Mesenchymal stem cell (in vitro differentiated cells and primary cell): ENCODE results near the gene SBK1.

Experiments used
- DNase-seq: peaks from one replicate; pipeline ENCODE4 v3.0.0-alpha.2; 2013
- H2AFZ ChIP-seq: one replicate; pipeline ENCODE4 v1.6.1; 2013; ENCODE audit warnings: low read depth, mild to moderate bottlenecking, control low read depth, inconsistent platforms, low read length, moderate library complexity
- H2AK5ac ChIP-seq: 2 replicates; pipeline ENCODE4 v1.6.1; 2013; ENCODE audit warnings: low read length, moderate library complexity, mild to moderate bottlenecking, inconsistent platforms; ENCODE audit not compliant: severe bottlenecking
- H2BK120ac ChIP-seq: one replicate; pipeline ENCODE4 v1.6.1; 2013; ENCODE audit warnings: low read depth, mild to moderate bottlenecking, inconsistent platforms, low read length, moderate library complexity
- H2BK12ac ChIP-seq, 2 experiments: one replicate each; pipeline ENCODE4 v1.6.1; 2013; ENCODE audit warnings: inconsistent platforms in 2 of 2, low read length in 2 of 2, mild to moderate bottlenecking in 2 of 2, moderate library complexity in 2 of 2, control low read depth in 1 of 2
- H2BK15ac ChIP-seq: one replicate; pipeline ENCODE4 v1.6.1; 2013; ENCODE audit warnings: mild to moderate bottlenecking, low read depth, inconsistent platforms; ENCODE audit not compliant: poor library complexity, severe bottlenecking
- H2BK5ac ChIP-seq: 2 replicates; pipeline ENCODE4 v1.6.1; 2013; ENCODE audit warnings: low read depth, mild to moderate bottlenecking, low read length, control low read depth, inconsistent platforms; ENCODE audit not compliant: poor library complexity, severe bottlenecking
- H3K14ac ChIP-seq, 2 experiments: one replicate each; pipeline ENCODE4 v1.6.1; 2013; ENCODE audit warnings: inconsistent platforms in 2 of 2, low read length in 2 of 2, control low read depth in 1 of 2, mild to moderate bottlenecking in 1 of 2, moderate library complexity in 1 of 2
- H3K18ac ChIP-seq, 2 experiments: one replicate each; pipeline ENCODE4 v1.6.1; 2013; ENCODE audit warnings: inconsistent platforms in 2 of 2, low read length in 2 of 2, control low read depth in 1 of 2, low read depth in 1 of 2, mild to moderate bottlenecking in 1 of 2
- H3K23ac ChIP-seq, 2 experiments: one replicate each; pipeline ENCODE4 v1.6.1; 2013; ENCODE audit warnings: inconsistent platforms in 2 of 2, low read length in 2 of 2, mild to moderate bottlenecking in 2 of 2, moderate library complexity in 2 of 2, control low read depth in 1 of 2
- H3K27ac ChIP-seq: 2 replicates; pipeline ENCODE4 v1.5.1; 2013; ENCODE audit warnings: mild to moderate bottlenecking, moderate library complexity, low read length, control low read depth, inconsistent platforms; ENCODE audit not compliant: poor library complexity, severe bottlenecking
- H3K27me3 ChIP-seq, 2 experiments: 2 replicates each; pipeline versions ENCODE4 v1.6.1 to v1.7.0; 2013; ENCODE audit warnings: low read length in 2 of 2, mild to moderate bottlenecking in 2 of 2, moderate library complexity in 2 of 2, control low read depth in 1 of 2, inconsistent platforms in 1 of 2; ENCODE audit not compliant: control insufficient read depth in 1 of 2, insufficient read depth in 1 of 2
- H3K36me3 ChIP-seq, 2 experiments: 2 replicates each; pipeline versions ENCODE4 v1.6.1 to v1.7.0; 2013; ENCODE audit warnings: low read length in 2 of 2, control low read depth in 1 of 2, inconsistent platforms in 1 of 2, low read depth in 1 of 2, mild to moderate bottlenecking in 1 of 2; ENCODE audit not compliant: insufficient read depth in 2 of 2, control insufficient read depth in 1 of 2
- H3K4ac ChIP-seq, 2 experiments: one replicate each; pipeline ENCODE4 v1.6.1; 2013; ENCODE audit warnings: inconsistent platforms in 2 of 2, low read length in 2 of 2, mild to moderate bottlenecking in 2 of 2, moderate library complexity in 2 of 2, control low read depth in 1 of 2, low read depth in 1 of 2
- H3K4me1 ChIP-seq: 2 replicates; pipeline ENCODE4 v1.6.1; 2013; ENCODE audit warnings: low read depth, low read length, control low read depth; ENCODE audit not compliant: control insufficient read depth, insufficient read depth
- H3K4me2 ChIP-seq: 2 replicates; pipeline ENCODE4 v1.6.1; 2013; ENCODE audit warnings: low read length, mild to moderate bottlenecking, inconsistent platforms; ENCODE audit not compliant: poor library complexity, severe bottlenecking
- H3K4me3 ChIP-seq, 2 experiments: 2 replicates each; pipeline versions ENCODE4 v1.5.1 to v1.7.0; 2013; ENCODE audit warnings: low read length in 2 of 2, mild to moderate bottlenecking in 2 of 2, control low read depth in 1 of 2, low read depth in 1 of 2; ENCODE audit not compliant: insufficient read depth in 1 of 2
- H3K79me1 ChIP-seq: replicated peaks from 2 replicates; pipeline ENCODE4 v1.6.1; 2013; ENCODE audit warnings: mild to moderate bottlenecking, control low read depth, low read length, inconsistent platforms; ENCODE audit not compliant: poor library complexity, severe bottlenecking
- H3K9ac ChIP-seq: 2 replicates; pipeline ENCODE4 v1.7.0; 2013; ENCODE audit warnings: mild to moderate bottlenecking, low read length, moderate library complexity
- H3K9me3 ChIP-seq: 2 replicates; pipeline ENCODE4 v1.7.0; 2013; ENCODE audit warnings: mild to moderate bottlenecking, low read length; ENCODE audit not compliant: control insufficient read depth
- H4K8ac ChIP-seq: one replicate; pipeline ENCODE4 v1.6.1; 2013; ENCODE audit warnings: inconsistent platforms, mild to moderate bottlenecking, low read length, moderate library complexity
- H4K91ac ChIP-seq: one replicate; pipeline ENCODE4 v1.6.1; 2013; ENCODE audit warnings: mild to moderate bottlenecking, low read length, inconsistent platforms
- WGBS: methylation state at CpG from one replicate; pipeline ENCODE4 v1.1.7; 2013; ENCODE audit warnings: mixed read lengths; 5-methylcytosine and 5-hydroxymethylcytosine counted together

The SBK1 gene

DNA sequence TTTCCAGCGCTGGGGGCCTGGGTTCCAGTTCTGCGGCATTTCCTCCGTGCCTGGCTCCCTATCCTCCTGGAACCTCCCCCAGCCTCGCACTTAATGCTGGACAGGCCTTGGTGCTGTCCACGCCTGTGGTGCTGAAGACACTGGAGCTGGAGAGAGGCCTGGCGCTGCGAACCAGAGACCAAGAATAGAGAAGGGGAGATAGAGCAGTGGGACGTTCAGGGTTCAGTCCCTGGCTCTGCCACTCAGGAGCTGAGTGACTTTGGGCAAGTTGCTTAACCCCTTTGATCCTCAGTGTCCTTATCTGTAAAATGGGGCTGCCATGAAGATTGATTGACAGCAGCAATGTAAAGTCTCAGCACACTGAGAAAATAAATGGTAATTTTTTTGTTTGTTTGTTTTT, 11.9 kb downstream of the SBK1 start:
- Histone ChIP-seq H3K4me1 (no peaks in the 10 kb centered on the region), H3K27ac (no peak overlapping the region), H3K27me3 (peaks cover 44 to 64% of the 10 kb centered on the region in 2 experiments), H3K4me2 (no peak overlapping the region), H2BK5ac (no peak overlapping the region), H3K23ac (no peak overlapping the region), H3K9me3 (no peaks in the 10 kb centered on the region), H2AK5ac (no peak overlapping the region), H2BK12ac (no peak overlapping the region), H2BK120ac (no peak overlapping the region), H4K91ac (peak overlapping the region; percentile 47), H2BK15ac (no peak overlapping the region), H2AFZ (no peak overlapping the region), H3K4me3 (no peak overlapping the region), H3K4ac (no peak overlapping the region), H3K9ac (no peak overlapping the region), H3K36me3 (no peaks in the 10 kb centered on the region), H3K18ac (no peak overlapping the region), H3K79me1 (no peaks in the 10 kb centered on the region), H4K8ac (no peak overlapping the region), H3K14ac (no peak overlapping the region)
- peak; percentile 48 for DNase-seq
- WGBS, result 72% methylated on average over 8 of the region's 8 CpGs

DNA sequence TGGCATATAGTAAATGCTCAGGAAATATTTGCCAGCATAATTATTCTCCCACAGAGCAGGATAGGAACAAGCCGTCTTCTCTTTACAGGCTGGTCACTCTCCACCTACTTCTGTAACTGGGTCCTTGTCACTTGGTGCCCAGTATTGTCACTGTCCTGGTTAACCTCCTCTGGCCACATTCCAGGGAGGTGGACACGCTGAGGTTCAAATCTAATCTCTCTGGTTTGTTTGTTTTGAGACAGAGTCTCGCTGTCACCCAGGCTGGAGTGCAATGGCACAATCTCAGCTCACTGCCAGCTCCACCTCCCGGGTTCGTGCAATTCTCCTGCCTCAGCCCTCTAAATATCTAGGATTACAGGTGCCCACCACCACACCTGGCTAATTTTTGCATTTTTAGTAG, 15.6 kb downstream of the SBK1 start:
- Histone ChIP-seq H3K9ac (no peak overlapping the region), H3K4ac (no peak overlapping the region), H3K23ac (no peak overlapping the region), H2BK12ac (no peak overlapping the region), H4K8ac (no peak overlapping the region), H3K14ac (no peak overlapping the region), H2BK5ac (no peak overlapping the region), H3K27ac (no peak overlapping the region), H2BK120ac (no peak overlapping the region), H3K4me1 (peaks cover 3% of the 10 kb centered on the region), H3K9me3 (no peaks in the 10 kb centered on the region), H3K18ac (no peak overlapping the region), H3K4me3 (no peak overlapping the region), H3K4me2 (no peak overlapping the region), H3K36me3 (no peaks in the 10 kb centered on the region), H2AK5ac (no peak overlapping the region), H4K91ac (no peak overlapping the region), H3K79me1 (no peaks in the 10 kb centered on the region), H2BK15ac (no peak overlapping the region), H2AFZ (no peak overlapping the region), H3K27me3 (peaks cover 17 to 47% of the 10 kb centered on the region in 2 experiments)
- 83% methylated on average over 5 of the region's 5 CpGs for WGBS
- no peak for DNase-seq

DNA sequence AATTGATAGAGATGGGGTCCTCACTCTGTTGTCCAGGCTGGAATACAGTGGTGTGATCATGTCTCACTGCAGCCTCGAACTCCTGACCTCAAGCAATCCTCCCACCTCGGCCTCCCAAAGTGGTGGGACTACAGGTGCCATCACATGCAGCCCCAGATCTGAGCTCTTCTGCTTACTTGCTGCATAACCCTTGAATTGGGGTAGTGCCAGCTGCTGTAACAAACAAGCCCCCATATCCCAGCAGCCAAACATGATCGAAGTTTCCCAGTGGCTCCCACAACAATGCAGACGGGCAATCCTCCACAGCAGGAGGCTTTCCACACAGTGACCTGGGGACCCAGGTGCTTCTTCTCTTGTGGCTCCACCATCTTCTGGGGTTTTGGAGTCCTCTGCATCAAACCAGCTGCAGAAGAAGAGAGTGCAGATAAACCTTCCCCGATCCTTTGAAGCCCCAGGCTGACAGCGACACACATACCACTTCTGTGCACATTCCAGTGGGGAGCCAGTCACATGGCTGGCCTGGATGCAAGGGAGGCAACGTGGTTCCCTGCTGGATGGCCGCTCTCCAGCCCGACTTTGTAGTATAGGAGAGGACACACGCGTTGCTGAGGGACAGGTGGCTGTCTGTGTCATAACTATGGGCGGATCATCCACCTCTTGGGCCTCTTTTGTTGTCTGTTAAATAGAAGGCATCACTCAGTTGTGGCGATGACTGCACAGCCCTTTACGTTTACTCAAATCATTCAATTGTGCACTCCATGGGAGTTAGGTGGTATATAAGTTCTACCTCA, 16.7 kb downstream of the SBK1 start:
- Histone ChIP-seq H2BK15ac (no peak overlapping the region), H2BK5ac (no peak overlapping the region), H3K4ac (no peak overlapping the region), H3K79me1 (no peaks in the 10 kb centered on the region), H2AFZ (no peak overlapping the region), H3K14ac (no peak overlapping the region), H3K4me1 (peaks cover 3% of the 10 kb centered on the region), H3K27ac (no peak overlapping the region), H4K91ac (no peak overlapping the region), H3K27me3 (peaks cover 14 to 41% of the 10 kb centered on the region in 2 experiments), H3K23ac (no peak overlapping the region), H2BK12ac (no peak overlapping the region), H3K18ac (no peak overlapping the region), H3K9me3 (no peaks in the 10 kb centered on the region), H3K4me3 (no peak overlapping the region), H4K8ac (no peak overlapping the region), H3K36me3 (no peaks in the 10 kb centered on the region), H3K4me2 (no peak overlapping the region), H3K9ac (no peak overlapping the region), H2BK120ac (no peak overlapping the region), H2AK5ac (no peak overlapping the region)
- WGBS, result 81% methylated on average over 13 of the region's 14 CpGs
- DNase-seq, result no peak

DNA sequence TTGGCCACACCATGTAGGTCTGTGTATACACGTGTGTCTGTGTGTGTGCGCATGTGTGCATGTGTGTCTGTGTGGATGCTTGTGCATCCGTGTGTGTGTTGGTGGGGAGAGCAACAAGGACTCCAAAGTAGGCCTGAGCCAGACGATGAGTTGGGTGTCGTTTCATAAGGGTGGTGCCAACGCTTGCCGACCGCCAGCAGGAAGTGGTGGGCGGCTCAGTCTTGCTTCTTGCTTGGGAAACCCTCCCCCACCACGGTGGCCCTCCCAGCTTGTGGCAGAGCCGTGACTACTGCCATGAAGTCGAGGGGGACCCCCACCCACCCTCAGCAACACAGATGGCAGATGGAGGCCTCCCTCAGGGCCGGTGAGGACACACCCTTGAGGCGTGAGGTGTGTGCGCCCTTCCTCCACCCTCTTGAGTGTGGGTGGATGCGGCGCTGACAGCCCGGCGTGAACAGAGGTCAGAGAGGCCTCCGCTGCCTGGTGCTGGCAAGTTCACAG, 17.5 kb downstream of the SBK1 start:
- Histone ChIP-seq H4K91ac (no peak overlapping the region), H3K4ac (no peak overlapping the region), H2AK5ac (no peak overlapping the region), H2BK5ac (no peak overlapping the region), H3K4me3 (no peak overlapping the region), H3K23ac (no peak overlapping the region), H2AFZ (no peak overlapping the region), H3K9ac (no peak overlapping the region), H2BK120ac (no peak overlapping the region), H3K4me1 (peaks cover 3% of the 10 kb centered on the region), H3K18ac (no peak overlapping the region), H3K79me1 (no peaks in the 10 kb centered on the region), H3K27ac (no peak overlapping the region), H3K14ac (no peak overlapping the region), H3K4me2 (no peak overlapping the region), H3K9me3 (no peaks in the 10 kb centered on the region), H3K27me3 (peaks cover 14 to 47% of the 10 kb centered on the region in 2 experiments), H4K8ac (no peak overlapping the region), H2BK12ac (no peak overlapping the region), H2BK15ac (no peak overlapping the region), H3K36me3 (no peaks in the 10 kb centered on the region)
- DNase-seq, result no peak
- WGBS, result 88% methylated on average over 20 of the region's 20 CpGs
